ENCODE results near the gene TMEM235.
A peak's percentile ranks its signal among the peaks of the same experiment; 100 is the strongest.
"Not testable (repeated sequence)": the region's sequence is repeated elsewhere in the genome, so short reads cannot be mapped to it uniquely, and the experiment has no call there.

TMEM235 gene

GRCh38 chr17:78238823-78239488 lies 7.5 kb downstream of the TMEM235 start:
- DNase-seq (ENCODE audit: low read depth) = no peak

GRCh38 chr17:78239489-78239931 lies 8.1 kb downstream of the TMEM235 start:
- no peak for DNase-seq (ENCODE audit: low read depth)

- no peak for DNase-seq (ENCODE audit: low read depth)
Measured at GRCh38 chr17:78240012-78240655, 8.7 kb downstream of the TMEM235 start.

- DNase-seq (ENCODE audit: low read depth) = no peak
Measured at GRCh38 chr17:78240839-78241238, 9.4 kb downstream of the TMEM235 start.

- peak; percentile 9 for DNase-seq (ENCODE audit: low read depth)
Measured at GRCh38 chr17:78241277-78242023, 10.0 kb downstream of the TMEM235 start.

- no peak for DNase-seq (ENCODE audit: low read depth)
Measured at GRCh38 chr17:78242024-78242742, 10.8 kb downstream of the TMEM235 start.

- no peak for DNase-seq (ENCODE audit: low read depth)
Measured at GRCh38 chr17:78247304-78247703, 15.9 kb downstream of the TMEM235 start.

- no peak for DNase-seq (ENCODE audit: low read depth)
Measured at GRCh38 chr17:78248051-78248914, 16.9 kb downstream of the TMEM235 start.

- no peak for DNase-seq (ENCODE audit: low read depth)
Measured at GRCh38 chr17:78249074-78249817, 17.8 kb downstream of the TMEM235 start.

GRCh38 chr17:78249818-78250806 lies 18.7 kb downstream of the TMEM235 start:
- DNase-seq (ENCODE audit: low read depth) = no peak

- DNase-seq (ENCODE audit: low read depth) = no peak
Measured at GRCh38 chr17:78250891-78251772, 19.7 kb downstream of the TMEM235 start.

- no peak for DNase-seq (ENCODE audit: low read depth)
Measured at GRCh38 chr17:78251773-78252103, 20.3 kb downstream of the TMEM235 start.

- no peak for DNase-seq (ENCODE audit: low read depth)
Measured at GRCh38 chr17:78252111-78252634, 20.7 kb downstream of the TMEM235 start.

GRCh38 chr17:78252701-78253635 lies 21.5 kb downstream of the TMEM235 start:
- DNase-seq (ENCODE audit: low read depth) = no peak

GRCh38 chr17:78253636-78253945 lies 22.2 kb downstream of the TMEM235 start:
- not testable (repeated sequence) for DNase-seq (ENCODE audit: low read depth)

- DNase-seq (ENCODE audit: low read depth) = no peak
Measured at GRCh38 chr17:78253946-78254672, 22.7 kb downstream of the TMEM235 start.
